Bronchial epithelial cell (primary cell): Measurements from ENCODE around the gene LMBR1L. TPM values are rescaled to one million over a fixed set of nuclear protein-coding genes. Genes with fewer than 3 reads are reported as not detected.

Source experiments
- DNase-seq: peaks from one replicate; pipeline ENCODE4 v3.0.0-alpha.2; 2010; ENCODE audit warnings: low read depth
- FAIRE-seq: peaks from 2 replicates; lab custom pipeline; 2011; peaks lifted over from hg19 to GRCh38; lab: Jason Lieb, UNC
- H3K27me3 ChIP-seq: 2 replicates; pipeline ENCODE4 v1.5.1; 2011; ENCODE audit warnings: low read length; ENCODE audit not compliant: control insufficient read depth, insufficient read depth
- H3K36me3 ChIP-seq: 2 replicates; pipeline ENCODE4 v1.5.1; 2011; ENCODE audit warnings: low read length; ENCODE audit not compliant: control insufficient read depth, insufficient read depth
- H3K4me3 ChIP-seq: 2 replicates; pipeline ENCODE4 v1.5.1; 2011; ENCODE audit warnings: mild to moderate bottlenecking, low read depth, low read length, control low read depth
- CTCF ChIP-seq: IDR thresholded peaks from 2 replicates; pipeline ENCODE4 v1.5.1; 2011; ENCODE audit warnings: mild to moderate bottlenecking, moderate library complexity, low read length, control low read depth, inconsistent platforms; ENCODE audit not compliant: insufficient read depth, severe bottlenecking
- total RNA-seq: library from RNA; depleted of rRNA; stranded (reverse); fragments of >200 nt; gene quantifications from 2 replicates; pipeline ENCODE4 v1.2.1, GENCODE V29; 2014

LMBR1L gene
- 24.0 and 26.6 TPM in 2 replicates for total RNA-seq

- FAIRE-seq: no peak
- peak; percentile 35 for TF ChIP-seq CTCF
- H3K4me3 ChIP-seq: peak within 1 kb of the TSS; percentile 96
Measured at GRCh38 chr12:49110464-49111155, at the start of gene LMBR1L. Gene LMBR1L, minus strand, starts transcription at chr12:49110847. Its CDS starts 292 bp downstream, at chr12:49110555.

GRCh38 chr12:49160399-49160798, 49.8 kb upstream of the LMBR1L start:
- TF ChIP-seq CTCF: no peak
- no peak for FAIRE-seq

More at GRCh38 chr12:49110464-49111155, at the start of gene LMBR1L:
- H3K27me3 ChIP-seq: no peaks in the 10 kb centered on the region
- H3K36me3 ChIP-seq: no peaks in the 10 kb centered on the region
- DNase-seq: peak; percentile 95

GRCh38 chr12:49154221-49154620, 43.6 kb upstream of the LMBR1L start:
- no peak for FAIRE-seq

More at GRCh38 chr12:49160399-49160798, 49.8 kb upstream of the LMBR1L start:
- no peaks in the 10 kb centered on the region for H3K36me3 ChIP-seq
- no peak overlapping the region for H3K4me3 ChIP-seq
- DNase-seq: peak; percentile 21
- no peaks in the 10 kb centered on the region for H3K27me3 ChIP-seq

GRCh38 chr12:49147384-49147783, 36.7 kb upstream of the LMBR1L start:
- FAIRE-seq (no peak), DNase-seq (no peak)
- no peak for TF ChIP-seq CTCF
- no peaks in the 10 kb centered on the region for H3K36me3 ChIP-seq
- H3K4me3 ChIP-seq: no peak overlapping the region
- no peaks in the 10 kb centered on the region for H3K27me3 ChIP-seq

More at GRCh38 chr12:49154221-49154620, 43.6 kb upstream of the LMBR1L start:
- no peak for TF ChIP-seq CTCF
- no peaks in the 10 kb centered on the region for H3K36me3 ChIP-seq
- no peak for DNase-seq
- H3K27me3 ChIP-seq: no peaks in the 10 kb centered on the region
- no peak overlapping the region for H3K4me3 ChIP-seq

GRCh38 chr12:49146406-49146805, 35.8 kb upstream of the LMBR1L start:
- no peak for DNase-seq
- no peak for TF ChIP-seq CTCF
- no peak for FAIRE-seq
- Histone ChIP-seq H3K36me3 (no peaks in the 10 kb centered on the region), H3K27me3 (no peaks in the 10 kb centered on the region), H3K4me3 (no peak overlapping the region)
